ENCODE measurements around the gene TENM4. TPM values are rescaled to one million over a fixed set of nuclear protein-coding genes. Genes with fewer than 3 reads are reported as not detected.

The TENM4 gene
- total RNA-seq, 1 experiment from 2014 or later = 0.39 TPM

DNA sequence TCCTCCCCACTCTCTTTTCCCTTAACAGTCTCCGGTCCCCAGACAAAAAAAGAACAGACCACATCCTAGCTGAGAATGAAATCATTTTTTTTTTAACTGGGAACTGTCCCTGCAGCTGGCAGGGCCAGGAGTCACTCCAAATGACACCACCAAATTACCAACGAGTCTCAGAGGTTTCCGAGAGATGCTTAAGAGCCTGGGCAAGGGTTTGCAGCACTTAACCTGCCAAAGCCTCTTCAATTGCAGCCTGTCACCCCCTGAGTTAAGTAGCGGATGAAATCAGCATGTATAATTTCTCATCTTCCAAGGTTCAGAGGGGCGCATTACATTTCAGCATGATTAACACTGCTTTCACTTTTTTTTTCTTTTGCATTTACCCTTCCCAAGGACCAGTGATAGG is 71.8 kb downstream of the TENM4 start:
- CTCF ChIA-PET = no interaction called here
- intact Hi-C loops (cut with micrococcal nuclease; ENCODE audit: unreplicated experiment) = no loop called here
- no TSS peak for BruUV-seq (replicated peaks)

DNA sequence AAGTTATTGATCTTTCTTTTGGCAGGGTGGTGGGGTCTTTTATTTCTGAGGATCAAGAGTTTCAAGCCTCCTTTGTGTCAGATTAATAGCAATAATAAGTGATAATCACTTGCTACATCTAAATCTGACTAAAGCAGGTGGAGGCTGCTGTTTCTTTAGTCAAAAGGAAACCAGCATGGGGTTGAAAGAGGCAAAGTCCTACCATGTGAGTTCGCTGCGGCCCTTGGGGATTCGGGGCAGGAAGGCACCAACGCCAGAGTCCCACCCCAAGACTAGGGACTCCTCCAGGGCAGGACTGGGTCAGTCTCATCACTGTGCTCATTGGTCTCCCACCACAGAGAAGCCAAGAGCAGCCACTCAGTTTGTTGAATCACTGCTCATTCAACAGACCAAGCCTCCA is 73.0 kb downstream of the TENM4 start:
- no peak for ATAC-seq
- H3K27me3 ChIP-seq (ENCODE audit: control insufficient read depth, insufficient read depth, low read length) = no peaks in the 10 kb centered on the region

More for the DNA sequence above, 71.8 kb downstream of the TENM4 start:
- DNase-seq (ENCODE audit: low read depth, low spot score) (no peak), ATAC-seq (no peak)
- POLR2A ChIA-PET = no interaction called here
- Histone ChIP-seq H3K27ac (ENCODE audit: low read length) (no peak overlapping the region), H3K4me3 (ENCODE audit: low read depth in 2 of 2, low read length in 2 of 2) (no peak overlapping the region), H3K36me3 (ENCODE audit: control insufficient read depth, insufficient read depth, low read length) (no peaks in the 10 kb centered on the region), H3K9me3 (ENCODE audit: control insufficient read depth, insufficient read depth, low read depth, low read length) (no peaks in the 10 kb centered on the region), H3K27me3 (ENCODE audit: control insufficient read depth, insufficient read depth, low read length) (no peaks in the 10 kb centered on the region), H3K4me1 (ENCODE audit: control insufficient read depth, insufficient read depth, low read length) (no peaks in the 10 kb centered on the region)
- in situ Hi-C loops (cut with HindIII; ENCODE audit: low pct_unique_long_range_greater_than_20kb, low sequenced_read_pairs) = no loop called here
- TF ChIP-seq, protein P1, sequence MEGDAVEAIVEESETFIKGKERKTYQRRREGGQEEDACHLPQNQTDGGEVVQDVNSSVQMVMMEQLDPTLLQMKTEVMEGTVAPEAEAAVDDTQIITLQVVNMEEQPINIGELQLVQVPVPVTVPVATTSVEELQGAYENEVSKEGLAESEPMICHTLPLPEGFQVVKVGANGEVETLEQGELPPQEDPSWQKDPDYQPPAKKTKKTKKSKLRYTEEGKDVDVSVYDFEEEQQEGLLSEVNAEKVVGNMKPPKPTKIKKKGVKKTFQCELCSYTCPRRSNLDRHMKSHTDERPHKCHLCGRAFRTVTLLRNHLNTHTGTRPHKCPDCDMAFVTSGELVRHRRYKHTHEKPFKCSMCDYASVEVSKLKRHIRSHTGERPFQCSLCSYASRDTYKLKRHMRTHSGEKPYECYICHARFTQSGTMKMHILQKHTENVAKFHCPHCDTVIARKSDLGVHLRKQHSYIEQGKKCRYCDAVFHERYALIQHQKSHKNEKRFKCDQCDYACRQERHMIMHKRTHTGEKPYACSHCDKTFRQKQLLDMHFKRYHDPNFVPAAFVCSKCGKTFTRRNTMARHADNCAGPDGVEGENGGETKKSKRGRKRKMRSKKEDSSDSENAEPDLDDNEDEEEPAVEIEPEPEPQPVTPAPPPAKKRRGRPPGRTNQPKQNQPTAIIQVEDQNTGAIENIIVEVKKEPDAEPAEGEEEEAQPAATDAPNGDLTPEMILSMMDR (IDR thresholded peaks at IDR 0.05) = no peak
- no peak for TF ChIP-seq SIN3A (IDR thresholded peaks at IDR 0.05; ENCODE audit: borderline replicate concordance, insufficient read depth, low read depth, low read length)
- TF ChIP-seq TCF7L2 (IDR thresholded peaks at IDR 0.05; ENCODE audit: low read depth, low read length) = no peak

More for the DNA sequence above, 73.0 kb downstream of the TENM4 start:
- in situ Hi-C loops (cut with HindIII; ENCODE audit: low pct_unique_long_range_greater_than_20kb, low sequenced_read_pairs) (no loop called here), intact Hi-C loops (cut with micrococcal nuclease; ENCODE audit: unreplicated experiment) (no loop called here)
- H3K27ac ChIP-seq (ENCODE audit: low read length) = no peak overlapping the region
- H3K36me3 ChIP-seq (ENCODE audit: control insufficient read depth, insufficient read depth, low read length) = no peaks in the 10 kb centered on the region
- TF ChIP-seq, protein P1 (IDR thresholded peaks at IDR 0.05) = no peak
- TF ChIP-seq TCF7L2 (IDR thresholded peaks at IDR 0.05; ENCODE audit: low read depth, low read length) (no peak), POLR2AphosphoS5 (IDR thresholded peaks at IDR 0.05; ENCODE audit: low read depth, low read length) (no peak), SIN3A (IDR thresholded peaks at IDR 0.05; ENCODE audit: borderline replicate concordance, insufficient read depth, low read depth, low read length) (no peak)
- TF ChIP-seq, protein P2, sequence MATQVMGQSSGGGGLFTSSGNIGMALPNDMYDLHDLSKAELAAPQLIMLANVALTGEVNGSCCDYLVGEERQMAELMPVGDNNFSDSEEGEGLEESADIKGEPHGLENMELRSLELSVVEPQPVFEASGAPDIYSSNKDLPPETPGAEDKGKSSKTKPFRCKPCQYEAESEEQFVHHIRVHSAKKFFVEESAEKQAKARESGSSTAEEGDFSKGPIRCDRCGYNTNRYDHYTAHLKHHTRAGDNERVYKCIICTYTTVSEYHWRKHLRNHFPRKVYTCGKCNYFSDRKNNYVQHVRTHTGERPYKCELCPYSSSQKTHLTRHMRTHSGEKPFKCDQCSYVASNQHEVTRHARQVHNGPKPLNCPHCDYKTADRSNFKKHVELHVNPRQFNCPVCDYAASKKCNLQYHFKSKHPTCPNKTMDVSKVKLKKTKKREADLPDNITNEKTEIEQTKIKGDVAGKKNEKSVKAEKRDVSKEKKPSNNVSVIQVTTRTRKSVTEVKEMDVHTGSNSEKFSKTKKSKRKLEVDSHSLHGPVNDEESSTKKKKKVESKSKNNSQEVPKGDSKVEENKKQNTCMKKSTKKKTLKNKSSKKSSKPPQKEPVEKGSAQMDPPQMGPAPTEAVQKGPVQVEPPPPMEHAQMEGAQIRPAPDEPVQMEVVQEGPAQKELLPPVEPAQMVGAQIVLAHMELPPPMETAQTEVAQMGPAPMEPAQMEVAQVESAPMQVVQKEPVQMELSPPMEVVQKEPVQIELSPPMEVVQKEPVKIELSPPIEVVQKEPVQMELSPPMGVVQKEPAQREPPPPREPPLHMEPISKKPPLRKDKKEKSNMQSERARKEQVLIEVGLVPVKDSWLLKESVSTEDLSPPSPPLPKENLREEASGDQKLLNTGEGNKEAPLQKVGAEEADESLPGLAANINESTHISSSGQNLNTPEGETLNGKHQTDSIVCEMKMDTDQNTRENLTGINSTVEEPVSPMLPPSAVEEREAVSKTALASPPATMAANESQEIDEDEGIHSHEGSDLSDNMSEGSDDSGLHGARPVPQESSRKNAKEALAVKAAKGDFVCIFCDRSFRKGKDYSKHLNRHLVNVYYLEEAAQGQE (IDR thresholded peaks at IDR 0.05; ENCODE audit: insufficient read depth in 1 of 2, low read depth in 2 of 2, low read length in 1 of 2) = no peak
- no peak for DNase-seq (ENCODE audit: low read depth, low spot score)
- CTCF ChIA-PET = interaction anchor here (0.6 kb wide), 1 partner anchor 84 kb away, joined by 4 read pairs; no protein-coding TSS in a partner anchor
- POLR2A ChIA-PET = no interaction called here
- H3K9me3 ChIP-seq (ENCODE audit: control insufficient read depth, insufficient read depth, low read depth, low read length) = no peaks in the 10 kb centered on the region
- no peak overlapping the region for H3K4me3 ChIP-seq (ENCODE audit: low read depth in 2 of 2, low read length in 2 of 2)
- no peaks in the 10 kb centered on the region for H3K4me1 ChIP-seq (ENCODE audit: control insufficient read depth, insufficient read depth, low read length)
- BruUV-seq (replicated peaks) = no TSS peak
